Measurements from ENCODE around the gene SHC1.
A peak's percentile ranks its signal among the peaks of the same experiment; 100 is the strongest.

SHC1 gene

DNA sequence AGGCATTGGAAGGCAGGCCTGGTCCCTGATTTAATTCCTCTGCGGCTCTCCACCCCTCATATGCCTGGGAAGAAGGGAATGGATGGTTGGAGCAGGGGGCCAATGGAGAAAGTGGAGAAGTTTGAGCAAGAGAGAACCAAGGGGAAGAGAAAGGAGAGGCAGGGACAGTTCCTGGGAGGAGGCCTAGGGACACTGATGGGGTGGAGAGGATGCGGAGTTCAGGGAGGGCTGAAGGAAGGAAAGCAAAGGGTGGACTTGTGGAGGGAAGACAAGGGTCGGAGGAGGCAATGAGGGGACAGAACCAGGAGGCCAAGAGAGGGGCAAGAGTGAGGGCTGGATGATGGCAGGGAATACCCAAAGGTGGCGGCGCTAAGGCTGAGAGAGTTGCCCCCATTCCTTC, 39.2 kb upstream of the SHC1 start:
- ChIA-PET POLR2A (no interaction called here), CTCF (no interaction called here)
- no peak for DNase-seq (ENCODE audit: extremely low spot score)
- TF ChIP-seq HDGF (IDR thresholded peaks at IDR 0.05; ENCODE audit: borderline replicate concordance) (no peak), FOXM1 (IDR thresholded peaks at IDR 0.05; ENCODE audit: borderline replicate concordance) (no peak), LEF1 (IDR thresholded peaks at IDR 0.05; ENCODE audit: borderline replicate concordance) (no peak), FOXK2 (IDR thresholded peaks at IDR 0.05) (no peak), NFRKB (IDR thresholded peaks at IDR 0.05) (no peak), SP1 (IDR thresholded peaks at IDR 0.05) (no peak), CTBP1 (IDR thresholded peaks at IDR 0.05; ENCODE audit: borderline replicate concordance) (no peak), ELF4 (IDR thresholded peaks at IDR 0.05) (no peak), L3MBTL2 (conservative IDR thresholded peaks at IDR 0.05) (no peak), TARDBP (IDR thresholded peaks at IDR 0.05) (no peak), SUZ12 (IDR thresholded peaks at IDR 0.05) (no peak), ARNT (IDR thresholded peaks at IDR 0.05) (no peak), ZNF384 (IDR thresholded peaks at IDR 0.05) (no peak), FOXA1 (IDR thresholded peaks at IDR 0.05) (no peak), BHLHE40 (IDR thresholded peaks at IDR 0.05; ENCODE audit: borderline replicate concordance) (no peak)
- TF ChIP-seq, protein P1, sequence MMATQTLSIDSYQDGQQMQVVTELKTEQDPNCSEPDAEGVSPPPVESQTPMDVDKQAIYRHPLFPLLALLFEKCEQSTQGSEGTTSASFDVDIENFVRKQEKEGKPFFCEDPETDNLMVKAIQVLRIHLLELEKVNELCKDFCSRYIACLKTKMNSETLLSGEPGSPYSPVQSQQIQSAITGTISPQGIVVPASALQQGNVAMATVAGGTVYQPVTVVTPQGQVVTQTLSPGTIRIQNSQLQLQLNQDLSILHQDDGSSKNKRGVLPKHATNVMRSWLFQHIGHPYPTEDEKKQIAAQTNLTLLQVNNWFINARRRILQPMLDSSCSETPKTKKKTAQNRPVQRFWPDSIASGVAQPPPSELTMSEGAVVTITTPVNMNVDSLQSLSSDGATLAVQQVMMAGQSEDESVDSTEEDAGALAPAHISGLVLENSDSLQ (IDR thresholded peaks at IDR 0.05): no peak

DNA sequence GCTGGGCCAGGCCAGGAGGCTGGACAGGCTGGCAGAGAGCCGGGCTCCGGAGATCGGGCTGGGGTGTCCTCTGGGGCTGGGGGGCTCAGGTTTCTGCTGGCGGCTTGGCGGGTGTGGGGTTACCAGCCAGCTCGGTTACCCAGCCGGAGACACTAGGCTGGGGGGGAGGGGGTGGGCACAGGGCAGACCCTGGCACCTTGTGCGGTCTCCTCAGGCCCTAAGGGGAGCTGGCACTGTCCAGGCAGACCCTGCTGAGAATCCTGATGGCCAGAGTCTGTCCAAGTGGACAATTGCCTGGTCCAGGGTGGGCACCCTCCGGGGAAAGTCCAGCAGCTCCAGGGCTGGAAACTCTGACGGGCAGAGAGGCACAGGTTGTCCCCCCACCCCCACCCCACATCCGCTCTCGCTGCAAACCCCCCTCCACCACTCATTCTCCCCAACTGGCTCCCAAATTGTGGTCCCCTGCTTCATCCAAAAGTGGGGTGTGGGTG, 38.7 kb upstream of the SHC1 start:
- TF ChIP-seq HDGF (IDR thresholded peaks at IDR 0.05; ENCODE audit: borderline replicate concordance): no peak
- no peak for TF ChIP-seq FOXM1 (IDR thresholded peaks at IDR 0.05; ENCODE audit: borderline replicate concordance)
- TF ChIP-seq, protein P1 (IDR thresholded peaks at IDR 0.05): no peak
- TF ChIP-seq BHLHE40 (IDR thresholded peaks at IDR 0.05; ENCODE audit: borderline replicate concordance): no peak
- CTCF ChIA-PET: no interaction called here
- POLR2A ChIA-PET: interaction anchor here (0.6 kb wide), 1 partner anchor 8 kb away, joined by 3 read pairs; no protein-coding TSS in a partner anchor
- no peak for DNase-seq (ENCODE audit: extremely low spot score)

DNA sequence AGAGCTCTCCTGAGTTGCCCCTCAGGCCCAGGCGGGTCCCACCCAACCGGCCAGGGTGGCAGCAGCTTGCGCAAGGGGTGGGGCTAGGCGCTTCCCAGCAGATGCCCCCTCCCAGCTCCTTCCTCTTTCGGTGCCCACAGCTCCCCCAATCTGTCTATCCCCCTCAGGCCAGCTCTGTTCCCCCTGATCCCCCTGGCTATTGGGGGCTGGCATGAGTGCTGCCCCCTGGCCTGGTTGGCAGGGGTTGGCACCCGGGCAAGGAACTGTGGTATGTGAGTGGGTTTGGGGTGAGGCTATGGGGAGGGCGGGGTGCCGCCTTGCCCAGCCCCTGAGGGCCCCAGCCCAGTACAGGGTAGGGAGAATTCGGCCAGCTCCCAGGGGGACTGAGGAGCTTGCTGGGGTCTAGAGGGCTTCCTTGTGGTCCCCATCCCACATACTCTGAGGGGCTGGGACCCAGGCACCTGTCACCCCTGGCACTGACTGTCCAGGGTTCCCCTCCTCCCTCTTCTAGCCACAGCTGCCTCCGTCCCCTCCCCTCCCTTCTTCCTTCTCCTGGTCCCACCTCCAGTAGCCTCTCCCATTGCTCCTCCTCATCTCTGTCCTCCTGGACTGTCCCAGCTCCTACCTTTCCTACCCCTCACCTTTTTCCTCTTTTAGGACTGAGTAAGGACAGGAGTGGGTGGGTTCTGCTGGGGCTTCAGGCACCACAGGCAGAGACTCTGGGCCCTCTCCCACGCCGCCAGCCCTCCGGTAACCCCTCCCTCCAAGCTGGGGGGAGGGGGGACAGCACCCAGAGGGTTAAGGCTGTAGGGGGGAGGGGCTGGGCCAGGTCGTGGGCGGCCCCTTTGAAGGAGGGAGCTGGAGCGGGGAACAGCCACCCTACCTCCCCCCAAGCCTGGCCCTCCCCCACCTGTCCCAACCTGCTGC, 37.7 kb upstream of the SHC1 start:
- TF ChIP-seq ELF4 (IDR thresholded peaks at IDR 0.05) (no peak), BHLHE40 (IDR thresholded peaks at IDR 0.05; ENCODE audit: borderline replicate concordance) (no peak), LEF1 (IDR thresholded peaks at IDR 0.05; ENCODE audit: borderline replicate concordance) (no peak), CTBP1 (IDR thresholded peaks at IDR 0.05; ENCODE audit: borderline replicate concordance) (no peak), HDGF (IDR thresholded peaks at IDR 0.05; ENCODE audit: borderline replicate concordance) (no peak), ZNF384 (IDR thresholded peaks at IDR 0.05) (no peak), L3MBTL2 (conservative IDR thresholded peaks at IDR 0.05) (no peak), NFRKB (IDR thresholded peaks at IDR 0.05) (no peak), FOXK2 (IDR thresholded peaks at IDR 0.05) (no peak), SP1 (IDR thresholded peaks at IDR 0.05) (no peak), SUZ12 (IDR thresholded peaks at IDR 0.05) (no peak), FOXM1 (IDR thresholded peaks at IDR 0.05; ENCODE audit: borderline replicate concordance) (no peak)
- TF ChIP-seq, protein P1 (IDR thresholded peaks at IDR 0.05): no peak
- CTCF ChIA-PET: interaction anchor here (0.7 kb wide), 1 partner anchor 9 kb away, joined by 5 read pairs; no protein-coding TSS in a partner anchor
- POLR2A ChIA-PET: interaction anchor here (0.6 to 2.4 kb wide), 5 partner anchors 9 to 47 kb away, joined by 3 to 9 read pairs (median 3); partner anchors contain the start of gene FLAD1
- no peak for DNase-seq (ENCODE audit: extremely low spot score)

DNA sequence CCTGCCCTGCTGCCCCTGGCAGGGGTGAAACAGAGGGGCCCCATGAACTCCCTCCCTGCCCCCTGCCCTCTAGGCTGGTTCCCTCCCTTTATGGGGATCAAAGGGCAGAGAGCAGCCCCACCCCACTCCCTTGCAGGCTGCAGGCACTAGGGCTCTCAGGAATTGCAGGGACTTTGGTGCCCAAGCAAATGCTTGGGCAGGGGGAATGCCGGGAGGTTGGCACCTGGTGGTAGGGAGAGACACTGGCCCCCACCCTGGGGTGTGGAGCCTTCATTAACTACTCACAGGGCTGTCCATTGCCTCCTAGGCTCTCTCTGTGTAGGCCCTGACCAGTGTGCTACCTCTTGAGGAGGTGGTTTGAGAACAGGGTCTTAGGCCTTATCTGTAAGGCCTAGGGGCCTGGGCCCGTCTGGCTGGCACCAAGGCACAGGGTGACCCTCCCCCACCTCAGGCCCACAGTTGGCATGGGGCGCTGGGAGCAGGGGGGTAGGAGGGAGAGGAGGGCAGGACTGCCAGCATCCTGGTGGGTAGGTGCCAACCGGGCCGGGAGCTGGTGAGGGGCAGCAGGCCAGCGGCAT, 36.8 kb upstream of the SHC1 start:
- ChIA-PET CTCF (interaction anchor here (0.7 kb wide), 1 partner anchor 847 kb away, joined by 4 read pairs; no protein-coding TSS in a partner anchor), POLR2A (interaction anchor here (1.2 to 2.4 kb wide), 4 partner anchors 8 to 46 kb away, joined by 3 to 9 read pairs (median 4); no protein-coding TSS in a partner anchor)
- TF ChIP-seq ZNF384 (IDR thresholded peaks at IDR 0.05) (no peak), L3MBTL2 (conservative IDR thresholded peaks at IDR 0.05) (no peak), SUZ12 (IDR thresholded peaks at IDR 0.05) (no peak), NFRKB (IDR thresholded peaks at IDR 0.05) (no peak)
- DNase-seq (ENCODE audit: extremely low spot score): no peak

DNA sequence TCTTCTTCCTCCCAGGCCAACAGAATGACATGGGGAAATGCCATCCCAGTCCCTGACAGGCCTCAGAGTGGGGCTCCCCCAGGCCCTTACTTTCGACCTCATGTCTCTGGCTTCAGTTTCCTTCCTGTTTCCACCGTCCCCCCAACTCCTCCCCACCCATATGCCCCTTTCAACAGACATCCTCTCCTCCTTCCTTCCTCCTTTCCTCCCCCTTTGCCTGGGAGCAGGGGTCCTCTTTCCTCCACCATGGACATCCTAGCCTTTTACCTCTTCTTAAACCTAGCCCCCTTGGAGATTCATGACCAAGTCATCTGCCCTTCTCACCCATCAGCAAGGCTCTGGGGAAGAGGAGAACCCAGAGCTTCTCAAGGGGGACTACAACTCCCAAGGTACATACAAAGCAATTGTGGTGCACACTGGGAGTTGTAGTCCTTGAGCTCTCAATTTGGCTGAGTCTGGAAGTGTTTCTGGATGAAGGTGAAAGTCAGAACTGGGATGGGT, 36.1 kb upstream of the SHC1 start:
- TF ChIP-seq ELF4 (IDR thresholded peaks at IDR 0.05): no peak
- no peak for TF ChIP-seq HDGF (IDR thresholded peaks at IDR 0.05; ENCODE audit: borderline replicate concordance)
- no peak for TF ChIP-seq BHLHE40 (IDR thresholded peaks at IDR 0.05; ENCODE audit: borderline replicate concordance)
- TF ChIP-seq L3MBTL2 (conservative IDR thresholded peaks at IDR 0.05): no peak
- no peak for TF ChIP-seq FOXK2 (IDR thresholded peaks at IDR 0.05)
- TF ChIP-seq ARNT (IDR thresholded peaks at IDR 0.05): no peak
- TF ChIP-seq FOXA1 (IDR thresholded peaks at IDR 0.05): no peak
- no peak for TF ChIP-seq FOXM1 (IDR thresholded peaks at IDR 0.05; ENCODE audit: borderline replicate concordance)
- TF ChIP-seq, protein P1 (IDR thresholded peaks at IDR 0.05): no peak
- no peak for TF ChIP-seq CTBP1 (IDR thresholded peaks at IDR 0.05; ENCODE audit: borderline replicate concordance)
- TF ChIP-seq ZNF384 (IDR thresholded peaks at IDR 0.05): no peak
- TF ChIP-seq LEF1 (IDR thresholded peaks at IDR 0.05; ENCODE audit: borderline replicate concordance): no peak
- TF ChIP-seq NFRKB (IDR thresholded peaks at IDR 0.05): no peak
- no peak for TF ChIP-seq SUZ12 (IDR thresholded peaks at IDR 0.05)
- no peak for TF ChIP-seq SP1 (IDR thresholded peaks at IDR 0.05)
- no peak for TF ChIP-seq TARDBP (IDR thresholded peaks at IDR 0.05)
- POLR2A ChIA-PET: interaction anchor here (1.4 to 2.4 kb wide), 2 partner anchors 8 to 11 kb away, joined by 4 to 9 read pairs; no protein-coding TSS in a partner anchor
- CTCF ChIA-PET: interaction anchor here (0.7 kb wide), 1 partner anchor 846 kb away, joined by 4 read pairs; no protein-coding TSS in a partner anchor
- peak; percentile 59 for DNase-seq (ENCODE audit: extremely low spot score)

Data from HEK293T (cell line).